GM12878 (cell line): ENCODE results near the gene LAMB1. TPM values are rescaled to one million over a fixed set of nuclear protein-coding genes. Genes with fewer than 3 reads are reported as not detected.

Source experiments
- ATAC-seq: fragments of 200-7000 bp; cut with Tn5 transposase; 3 replicates; pipeline ENCODE4 v1.9.1; 2020; ENCODE audit warnings: mild to moderate bottlenecking, moderate library complexity
- BruUV-seq: library from RNA; stranded (reverse); fragments of 400-500 nt; replicated peaks from 2 replicates; lab custom pipeline; 2021; lab: Mats Ljungman, UMichigan
- CTCF ChIA-PET: fragments of 300-600 bp; sonication (Branson Sonifier 250); formaldehyde crosslinking; extraction: SDS; loops from one replicate; lab custom pipeline; 2021; ENCODE audit warnings: inconsistent platforms; lab: Yijun Ruan, JAX
- POLR2A ChIA-PET: fragments of 350-600 bp; formaldehyde crosslinking; extraction: SDS; loops from one replicate; lab custom pipeline; 2021; ENCODE audit warnings: inconsistent platforms; lab: Charles Lee
- RAD21 ChIA-PET: fragments of 300-600 bp; sonication (Branson Sonifier 250); formaldehyde crosslinking; loops from one replicate; lab custom pipeline; 2023; ENCODE audit warnings: antibody characterized with exemption; ENCODE audit not compliant: unreplicated experiment; lab: Charles Lee
- SMC1A ChIA-PET: fragments of 300-600 bp; sonication (Branson Sonifier 250); formaldehyde crosslinking; loops from one replicate; lab custom pipeline; 2023; ENCODE audit not compliant: unreplicated experiment, uncharacterized antibody; lab: Charles Lee
- DNase-seq: peaks from one replicate; pipeline ENCODE4 v3.0.0-alpha.2; 2011; ENCODE audit warnings: low read depth, low spot score
- FAIRE-seq: peaks from 3 replicates; lab custom pipeline; 2011; peaks lifted over from hg19 to GRCh38; lab: Jason Lieb, UNC
- H2AFZ ChIP-seq: 2 replicates; pipeline ENCODE4 v1.6.0; 2011; ENCODE audit warnings: low read depth, low read length, control low read depth; ENCODE audit not compliant: control insufficient read depth
- H3K27ac ChIP-seq: 2 replicates; pipeline ENCODE4 v1.5.1; 2011; ENCODE audit warnings: control low read depth; ENCODE audit not compliant: control insufficient read depth, insufficient read depth
- H3K27me3 ChIP-seq, 2 experiments: replicated peaks in 1 of 2; 2 replicates each; pipeline versions ENCODE4 v1.6.0 to v1.6.1; 2011; ENCODE audit warnings: low read length in 1 of 2; ENCODE audit not compliant: control insufficient read depth in 2 of 2, insufficient read depth in 2 of 2
- H3K36me3 ChIP-seq, 2 experiments: 2 replicates each; pipeline ENCODE4 v1.5.1; 2011; ENCODE audit warnings: low read length in 1 of 2; ENCODE audit not compliant: control insufficient read depth in 2 of 2, insufficient read depth in 2 of 2
- H3K4me1 ChIP-seq: 2 replicates; pipeline ENCODE4 v1.6.1; 2011; ENCODE audit warnings: mild to moderate bottlenecking, low read length, moderate library complexity, mixed read lengths; ENCODE audit not compliant: control insufficient read depth, insufficient read depth
- H3K4me2 ChIP-seq: 2 replicates; pipeline ENCODE4 v1.6.0; 2011; ENCODE audit warnings: control low read depth; ENCODE audit not compliant: control insufficient read depth, insufficient read depth
- H3K4me3 ChIP-seq: fragments of 200-600 bp; sonication (generic); 2 replicates; pipeline ENCODE4 v1.5.1; 2016
- H3K79me2 ChIP-seq: 2 replicates; pipeline ENCODE4 v1.6.0; 2011; ENCODE audit warnings: low read length; ENCODE audit not compliant: control insufficient read depth, insufficient read depth
- H3K9ac ChIP-seq: 2 replicates; pipeline ENCODE4 v1.8.0; 2011; ENCODE audit warnings: low read length, control low read depth, mixed read lengths; ENCODE audit not compliant: control insufficient read depth, insufficient read depth
- H3K9me3 ChIP-seq: replicated peaks from 3 replicates; pipeline ENCODE4 v1.5.1; 2011; ENCODE audit warnings: mild to moderate bottlenecking, low read length; ENCODE audit not compliant: control insufficient read depth, insufficient read depth
- H4K20me1 ChIP-seq: 2 replicates; pipeline ENCODE4 v1.6.0; 2011; ENCODE audit not compliant: control insufficient read depth, insufficient read depth
- BCL11A ChIP-seq: IDR thresholded peaks from 2 replicates; pipeline ENCODE4 v1.6.1; 2011; ENCODE audit warnings: low read depth, low read length
- BRCA1 ChIP-seq: IDR thresholded peaks from 2 replicates; pipeline ENCODE4 v1.6.1; 2011; ENCODE audit warnings: low read depth, low read length, improper control_type of control experiment
- CBFB ChIP-seq: IDR thresholded peaks from 2 replicates; pipeline ENCODE4 v1.6.1; 2016; ENCODE audit warnings: antibody characterized with exemption, low read depth
- CBX5 ChIP-seq: sonication (generic); IDR thresholded peaks from 2 replicates; pipeline ENCODE4 v1.6.1; 2016; ENCODE audit warnings: low read depth, moderate library complexity, mild to moderate bottlenecking, inconsistent platforms
- IRF4 ChIP-seq: IDR thresholded peaks from 2 replicates; pipeline ENCODE4 v1.6.1; 2011; ENCODE audit warnings: low read depth, low read length
- MAX ChIP-seq: IDR thresholded peaks from 2 replicates; pipeline ENCODE4 v1.6.1; 2012; ENCODE audit warnings: low read depth, low read length, improper control_type of control experiment
- PAX5 ChIP-seq: IDR thresholded peaks from 2 replicates; pipeline ENCODE4 v1.6.1; 2011; ENCODE audit warnings: low read depth, low read length, borderline replicate concordance
- PML ChIP-seq: IDR thresholded peaks from 2 replicates; pipeline ENCODE4 v1.6.1; 2012; ENCODE audit warnings: low read length, inconsistent platforms
- POU2F2 ChIP-seq: IDR thresholded peaks from 3 replicates; pipeline ENCODE4 v1.6.1; 2011; ENCODE audit warnings: low read depth, mild to moderate bottlenecking, low read length, borderline replicate concordance
- RAD51 ChIP-seq: fragments of 450-650 bp; IDR thresholded peaks from 2 replicates; pipeline ENCODE4 v1.6.1; 2016; ENCODE audit warnings: moderate library complexity, mild to moderate bottlenecking, inconsistent platforms
- RB1 ChIP-seq: fragments of 450-650 bp; formaldehyde crosslinking; IDR thresholded peaks from 2 replicates; pipeline ENCODE4 v1.6.1; 2017; ENCODE audit warnings: mild to moderate bottlenecking, borderline replicate concordance
- REST ChIP-seq: IDR thresholded peaks from 2 replicates; pipeline ENCODE4 v1.6.1; 2012; ENCODE audit warnings: mild to moderate bottlenecking, low read depth, low read length
- SMARCA5 ChIP-seq: fragments of 450-650 bp; IDR thresholded peaks from 2 replicates; pipeline ENCODE4 v1.6.1; 2017; ENCODE audit warnings: mild to moderate bottlenecking
- SRF ChIP-seq, 2 experiments: IDR thresholded peaks; 2 replicates each; pipeline ENCODE4 v1.6.1; 2011; ENCODE audit warnings: low read depth in 2 of 2, low read length in 2 of 2, mild to moderate bottlenecking in 1 of 2, moderate library complexity in 1 of 2
- TAF1 ChIP-seq: IDR thresholded peaks from 2 replicates; pipeline ENCODE4 v1.6.1; 2011; ENCODE audit warnings: mild to moderate bottlenecking, low read depth, low read length, borderline replicate concordance
- YY1 ChIP-seq: IDR thresholded peaks from 2 replicates; pipeline ENCODE4 v1.6.1; 2011; ENCODE audit warnings: low read depth, mild to moderate bottlenecking, low read length
- WGBS: methylation state at CpG from one replicate; pipeline ENCODE4 v1.1.6; 2016; ENCODE audit warnings: low lambda C conversion rate; ENCODE audit not compliant: insufficient replicate concordance, insufficient coverage; ENCODE audit errors: missing lambda C conversion rate; 5-methylcytosine and 5-hydroxymethylcytosine counted together
- in situ Hi-C: fragments of 300-500 bp; cut with MboI; formaldehyde crosslinking; loops from 9 replicates; pipeline ENCODE4 v1.14.3; 2018; ENCODE audit warnings: mixed read lengths
- intact Hi-C: fragments of 100-400 bp; cut with micrococcal nuclease; formaldehyde crosslinking; loops from one replicate; pipeline ENCODE4 v1.14.2; 2022; ENCODE audit not compliant: unreplicated experiment
- polyA plus RNA-seq, 11 experiments: library from polyadenylated mRNA; depleted of rRNA in 4 of 11; unstranded in 6 of 11; stranded (reverse) in 5 of 11; fragments of >200 nt; fragmentation: Nextera tagmentation in 4 of 11; fragmentation: Illumina TruSeq in 1 of 11; extraction: Ambion mirVana in 4 of 11; extraction: Trizol in 1 of 11; gene quantifications; 1 replicate in 1 of 11; 2 replicates in 10 of 11; pipeline versions ENCODE4 v1.2.1 to v1.2.3, GENCODE V29; 2011 to 2016; ENCODE audit warnings: inconsistent platforms in 2 of 11, missing spikeins in 2 of 11, low read depth in 1 of 11
- total RNA-seq, 4 experiments: library from RNA; depleted of rRNA in 3 of 4; stranded (reverse); fragments of >200 nt in 3 of 4; fragmentation: Illumina TruSeq in 1 of 4; extraction: Trizol in 1 of 4; gene quantifications; 2 replicates each; pipeline versions ENCODE4 v1.2.1 to v1.2.3, GENCODE V29; 2013 to 2021

Gene LAMB1
- total and polyA plus RNA-seq, 10 of the 15 experiments (the other 5 are each of a cell fraction or from before 2014, with no cell fraction given) = 0.05 to 2.2 (median 1.2) TPM; not detected in 4

GRCh38 chr7:107917763-107918651 is 85.0 kb downstream of the LAMB1 start:
- Histone ChIP-seq H3K79me2 (peaks cover 3% of the 10 kb centered on the region), H3K4me3 (no peak overlapping the region), H3K27me3 (no peaks in the 10 kb centered on the region), H3K9me3 (no peaks in the 10 kb centered on the region; the same call in 2 of the 3 replicates), H3K4me1 (peaks cover 13% of the 10 kb centered on the region), H2AFZ (no peak overlapping the region), H3K9ac (no peak overlapping the region), H3K27ac (peak overlapping the region; percentile 15; the same call in 1 of the 2 replicates), H3K36me3 (peaks cover 6 to 19% of the 10 kb centered on the region in 2 experiments), H4K20me1 (no peaks in the 10 kb centered on the region), H3K4me2 (peak overlapping the region; percentile 4; the same call in 1 of the 2 replicates)
- intact Hi-C loops (no loop called here), in situ Hi-C loops (no loop called here)
- no peak for DNase-seq
- POLR2A ChIA-PET = interaction anchor here (1.3 kb wide), 2 partner anchors 27 to 749 kb away, joined by 3 read pairs; partner anchors contain the start of genes DLD and HBP1
- FAIRE-seq = no peak
- no TSS peak for BruUV-seq
- CTCF ChIA-PET = interaction anchor here (0.5 to 2.0 kb wide), 4 partner anchors 13 to 228 kb away, joined by 3 to 4 read pairs (median 3); no protein-coding TSS in a partner anchor
- ATAC-seq = peak; percentile 85
- RAD21 ChIA-PET = interaction anchor here (0.9 to 1.7 kb wide), 3 partner anchors 18 to 27 kb away, joined by 3 read pairs; partner anchors contain the start of gene DLD
- SMC1A ChIA-PET = interaction anchor here (0.8 to 2.6 kb wide), 10 partner anchors 9 to 228 kb away, joined by 3 to 11 read pairs (median 5); no protein-coding TSS in a partner anchor
- 34% methylated on average over 3 of the region's 3 CpGs for WGBS
- TF ChIP-seq MAX (no peak), SRF (IDR thresholded peaks at IDR 0.05; ENCODE audit: low read depth in 2 of 2, low read length in 2 of 2) (no peak), YY1 (no peak), IRF4 (no peak), POU2F2 (peak; percentile 18; the same call in 1 of the 3 replicates), PAX5 (no peak), TAF1 (no peak), CBX5 (no peak), BCL11A (0 out of 2 replicates have a peak, but pooled peaks have one; percentile 2), RAD51 (peak; percentile 60), SMARCA5 (no peak), BRCA1 (no peak), CBFB (no peak), RB1 (no peak), PML (no peak), REST (no peak)
